HepG2 (cell line): ENCODE results near the gene MRPS18C. TPM values are rescaled to one million over a fixed set of nuclear protein-coding genes. Genes with fewer than 3 reads are reported as not detected.
A peak's percentile ranks its signal among the peaks of the same experiment; 100 is the strongest.

Source experiments
- MTA1 ChIP-seq: sonication (generic); formaldehyde crosslinking; IDR thresholded peaks from 2 replicates; pipeline ENCODE4 v1.4.0; 2020; ENCODE audit warnings: missing genetic modification reagents, mild to moderate bottlenecking, borderline replicate concordance
- PAX8 ChIP-seq: sonication (generic); formaldehyde crosslinking; IDR thresholded peaks from 2 replicates; pipeline ENCODE4 v1.8.0; 2022; ENCODE audit warnings: mild to moderate bottlenecking, missing genetic modification reagents, borderline replicate concordance
- REXO4 ChIP-seq: sonication (generic); formaldehyde crosslinking; IDR thresholded peaks from 2 replicates; pipeline ENCODE4 v1.8.0; 2022; ENCODE audit warnings: missing genetic modification reagents, mild to moderate bottlenecking, borderline replicate concordance
- SMAD3 ChIP-seq: sonication (generic); formaldehyde crosslinking; IDR thresholded peaks from 2 replicates; pipeline ENCODE4 v1.4.0; 2020; ENCODE audit warnings: missing genetic modification reagents
- SOX13 ChIP-seq, 3 experiments: fragments of 450-650 bp in 1 of 3; sonication (generic) in 1 of 3; formaldehyde crosslinking in 1 of 3; IDR thresholded peaks in 2 of 3; conservative IDR thresholded peaks in 1 of 3; 2 replicates each; pipeline versions ENCODE4 v1.5.0 to v1.6.1; 2016 to 2020; ENCODE audit warnings: antibody characterized with exemption in 1 of 3, mild to moderate bottlenecking in 1 of 3, missing compliant biosample characterization in 1 of 3, missing genetic modification reagents in 1 of 3, moderate library complexity in 1 of 3
- TEAD2 ChIP-seq: sonication (generic); formaldehyde crosslinking; IDR thresholded peaks from 2 replicates; pipeline ENCODE4 v1.9.0; 2021; ENCODE audit warnings: missing genetic modification reagents
- ZNF598 ChIP-seq: sonication (generic); formaldehyde crosslinking; IDR thresholded peaks from 2 replicates; pipeline ENCODE4 v1.5.1; 2020; ENCODE audit warnings: mild to moderate bottlenecking, missing genetic modification reagents, borderline replicate concordance
- ZNF788 ChIP-seq: sonication (generic); formaldehyde crosslinking; IDR thresholded peaks from 2 replicates; pipeline ENCODE4 v1.5.0; 2020; ENCODE audit warnings: mild to moderate bottlenecking, missing genetic modification reagents, borderline replicate concordance
- polyA plus RNA-seq, 8 experiments: library from polyadenylated mRNA; depleted of rRNA in 3 of 8; stranded (reverse) in 7 of 8; unstranded in 1 of 8; fragments of >200 nt; fragmentation: Illumina TruSeq in 4 of 8; extraction: Trizol in 4 of 8; gene quantifications; 2 replicates each; pipeline versions ENCODE4 v1.2.1 to v1.2.3, GENCODE V29; 2011 to 2016; ENCODE audit warnings: low read depth in 4 of 8, missing spikeins in 1 of 8, mixed read lengths in 1 of 8; ENCODE audit not compliant: insufficient read depth in 1 of 8
- total RNA-seq, 5 experiments: library from RNA; depleted of rRNA; stranded (reverse); fragments of >200 nt; fragmentation: Illumina TruSeq; extraction: Trizol; gene quantifications; 2 replicates each; pipeline ENCODE4 v1.2.3, GENCODE V29; 2016; ENCODE audit warnings: low read depth in 1 of 5
- TF ChIP-seq, protein P1 (sequence below): sonication (generic); IDR thresholded peaks from 2 replicates; pipeline ENCODE4 v1.6.1; 2016; ENCODE audit warnings: low read depth, borderline replicate concordance
- TF ChIP-seq, protein P2 (sequence below): sonication (generic); formaldehyde crosslinking; IDR thresholded peaks from 2 replicates; pipeline ENCODE4 v1.8.0; 2022; ENCODE audit warnings: mild to moderate bottlenecking, missing genetic modification reagents; ENCODE audit not compliant: insufficient replicate concordance
- TF ChIP-seq, protein P3 (sequence below): sonication (generic); formaldehyde crosslinking; IDR thresholded peaks from 2 replicates; pipeline ENCODE4 v1.5.0; 2020; ENCODE audit warnings: missing genetic modification reagents
- TF ChIP-seq, protein P4 (sequence below), 2 experiments: sonication (generic) in 1 of 2; formaldehyde crosslinking in 1 of 2; IDR thresholded peaks; 2 replicates each; pipeline versions ENCODE4 v1.4.0 to v1.6.1; 2016 to 2020; ENCODE audit warnings: borderline replicate concordance in 1 of 2, low read depth in 1 of 2, mild to moderate bottlenecking in 1 of 2, missing genetic modification reagents in 1 of 2
- TF ChIP-seq, protein P5 (sequence below): sonication (generic); formaldehyde crosslinking; conservative IDR thresholded peaks from 2 replicates; pipeline ENCODE4 v1.4.0; 2020; ENCODE audit warnings: missing genetic modification reagents

Gene MRPS18C
- total and polyA plus RNA-seq, 2 of the 13 experiments (the other 11 are each of a cell fraction or from before 2014, with no cell fraction given), result 45.4 to 124 TPM

DNA sequence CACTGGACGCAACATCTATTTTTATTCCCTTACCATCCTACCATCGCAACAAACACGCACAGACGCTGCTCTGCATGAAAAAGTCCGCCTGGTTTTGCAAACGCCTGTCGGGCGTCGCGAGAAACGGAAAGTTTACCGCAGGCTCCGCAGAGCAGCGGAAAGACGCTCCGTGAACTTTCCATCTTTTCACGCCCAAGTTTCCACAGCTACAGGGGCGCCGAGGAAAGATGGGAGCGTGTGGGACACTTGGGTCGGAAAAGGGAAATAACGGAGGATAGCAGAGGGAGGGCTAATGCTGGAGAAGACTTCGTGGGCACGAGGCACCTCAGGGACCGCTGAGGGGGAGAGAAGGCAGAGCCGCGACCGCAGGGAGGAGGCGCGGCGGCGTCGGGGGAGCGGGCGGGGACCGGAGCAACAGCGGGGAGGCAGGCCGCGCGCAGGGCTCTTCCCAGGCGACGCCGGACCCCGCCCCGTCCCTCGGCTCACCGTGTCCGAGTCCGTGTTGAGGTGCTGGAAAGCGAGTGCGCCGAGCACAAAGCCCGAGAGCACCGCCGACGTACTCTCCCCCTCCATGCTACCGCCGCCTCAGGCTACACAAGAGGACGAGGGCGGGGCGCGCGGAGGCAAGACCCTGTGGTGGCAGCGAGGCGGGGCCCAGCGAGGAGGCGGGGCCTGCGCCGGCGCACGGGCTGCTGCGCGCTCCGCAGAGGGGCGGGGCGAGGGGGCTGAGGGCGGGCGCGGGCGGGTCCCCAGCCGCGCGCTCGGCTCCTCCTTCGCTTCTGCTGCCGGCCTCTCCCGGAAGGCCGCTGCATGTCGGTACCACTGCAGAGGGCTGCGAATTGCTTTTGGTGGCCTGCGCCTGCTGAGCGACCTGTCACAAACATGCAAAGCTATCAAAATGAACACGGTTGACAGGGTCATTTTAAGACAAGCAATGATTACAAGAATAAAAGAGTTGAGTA is 28.9 kb downstream of the MRPS18C start, which contains the start of gene ABRAXAS1 (continued):
- TF ChIP-seq, protein P1, sequence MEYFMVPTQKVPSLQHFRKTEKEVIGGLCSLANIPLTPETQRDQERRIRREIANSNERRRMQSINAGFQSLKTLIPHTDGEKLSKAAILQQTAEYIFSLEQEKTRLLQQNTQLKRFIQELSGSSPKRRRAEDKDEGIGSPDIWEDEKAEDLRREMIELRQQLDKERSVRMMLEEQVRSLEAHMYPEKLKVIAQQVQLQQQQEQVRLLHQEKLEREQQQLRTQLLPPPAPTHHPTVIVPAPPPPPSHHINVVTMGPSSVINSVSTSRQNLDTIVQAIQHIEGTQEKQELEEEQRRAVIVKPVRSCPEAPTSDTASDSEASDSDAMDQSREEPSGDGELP, result no peak
- TF ChIP-seq, protein P2, sequence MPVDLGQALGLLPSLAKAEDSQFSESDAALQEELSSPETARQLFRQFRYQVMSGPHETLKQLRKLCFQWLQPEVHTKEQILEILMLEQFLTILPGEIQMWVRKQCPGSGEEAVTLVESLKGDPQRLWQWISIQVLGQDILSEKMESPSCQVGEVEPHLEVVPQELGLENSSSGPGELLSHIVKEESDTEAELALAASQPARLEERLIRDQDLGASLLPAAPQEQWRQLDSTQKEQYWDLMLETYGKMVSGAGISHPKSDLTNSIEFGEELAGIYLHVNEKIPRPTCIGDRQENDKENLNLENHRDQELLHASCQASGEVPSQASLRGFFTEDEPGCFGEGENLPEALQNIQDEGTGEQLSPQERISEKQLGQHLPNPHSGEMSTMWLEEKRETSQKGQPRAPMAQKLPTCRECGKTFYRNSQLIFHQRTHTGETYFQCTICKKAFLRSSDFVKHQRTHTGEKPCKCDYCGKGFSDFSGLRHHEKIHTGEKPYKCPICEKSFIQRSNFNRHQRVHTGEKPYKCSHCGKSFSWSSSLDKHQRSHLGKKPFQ (CRISPR knock-in tag), result peak; percentile 81
- TF ChIP-seq SOX13 (IDR thresholded peaks at IDR 0.05) (peak; percentile 48; the same call in 1 of the 2 replicates), SOX13 (CRISPR knock-in tag; conservative IDR thresholded peaks at IDR 0.05 in 1 of 2, IDR thresholded peaks at IDR 0.05 in 1 of 2) (no peak; a peak in 2 of 4 replicates), ZNF598 (CRISPR knock-in tag) (peak; percentile 92; the same call in 1 of the 2 replicates), MTA1 (CRISPR knock-in tag) (peak; percentile 75; the same call in 1 of the 2 replicates), ZNF788 (CRISPR knock-in tag) (peak; percentile 65; the same call in 1 of the 2 replicates), REXO4 (CRISPR knock-in tag) (0 out of 2 replicates have a peak, but pooled peaks have one; percentile 66), TEAD2 (CRISPR knock-in tag) (no peak), PAX8 (no peak), SMAD3 (CRISPR knock-in tag) (peak; percentile 10; the same call in 1 of the 2 replicates)
- TF ChIP-seq, protein P3, sequence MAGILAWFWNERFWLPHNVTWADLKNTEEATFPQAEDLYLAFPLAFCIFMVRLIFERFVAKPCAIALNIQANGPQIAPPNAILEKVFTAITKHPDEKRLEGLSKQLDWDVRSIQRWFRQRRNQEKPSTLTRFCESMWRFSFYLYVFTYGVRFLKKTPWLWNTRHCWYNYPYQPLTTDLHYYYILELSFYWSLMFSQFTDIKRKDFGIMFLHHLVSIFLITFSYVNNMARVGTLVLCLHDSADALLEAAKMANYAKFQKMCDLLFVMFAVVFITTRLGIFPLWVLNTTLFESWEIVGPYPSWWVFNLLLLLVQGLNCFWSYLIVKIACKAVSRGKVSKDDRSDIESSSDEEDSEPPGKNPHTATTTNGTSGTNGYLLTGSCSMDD, result no peak
- TF ChIP-seq, protein P4, sequence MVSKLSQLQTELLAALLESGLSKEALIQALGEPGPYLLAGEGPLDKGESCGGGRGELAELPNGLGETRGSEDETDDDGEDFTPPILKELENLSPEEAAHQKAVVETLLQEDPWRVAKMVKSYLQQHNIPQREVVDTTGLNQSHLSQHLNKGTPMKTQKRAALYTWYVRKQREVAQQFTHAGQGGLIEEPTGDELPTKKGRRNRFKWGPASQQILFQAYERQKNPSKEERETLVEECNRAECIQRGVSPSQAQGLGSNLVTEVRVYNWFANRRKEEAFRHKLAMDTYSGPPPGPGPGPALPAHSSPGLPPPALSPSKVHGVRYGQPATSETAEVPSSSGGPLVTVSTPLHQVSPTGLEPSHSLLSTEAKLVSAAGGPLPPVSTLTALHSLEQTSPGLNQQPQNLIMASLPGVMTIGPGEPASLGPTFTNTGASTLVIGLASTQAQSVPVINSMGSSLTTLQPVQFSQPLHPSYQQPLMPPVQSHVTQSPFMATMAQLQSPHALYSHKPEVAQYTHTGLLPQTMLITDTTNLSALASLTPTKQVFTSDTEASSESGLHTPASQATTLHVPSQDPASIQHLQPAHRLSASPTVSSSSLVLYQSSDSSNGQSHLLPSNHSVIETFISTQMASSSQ (IDR thresholded peaks at IDR 0.05; ENCODE audit: low read depth), result no peak
- TF ChIP-seq, protein P4 (CRISPR knock-in tag; IDR thresholded peaks at IDR 0.05; ENCODE audit: borderline replicate concordance), result peak; percentile 35
- TF ChIP-seq, protein P5, sequence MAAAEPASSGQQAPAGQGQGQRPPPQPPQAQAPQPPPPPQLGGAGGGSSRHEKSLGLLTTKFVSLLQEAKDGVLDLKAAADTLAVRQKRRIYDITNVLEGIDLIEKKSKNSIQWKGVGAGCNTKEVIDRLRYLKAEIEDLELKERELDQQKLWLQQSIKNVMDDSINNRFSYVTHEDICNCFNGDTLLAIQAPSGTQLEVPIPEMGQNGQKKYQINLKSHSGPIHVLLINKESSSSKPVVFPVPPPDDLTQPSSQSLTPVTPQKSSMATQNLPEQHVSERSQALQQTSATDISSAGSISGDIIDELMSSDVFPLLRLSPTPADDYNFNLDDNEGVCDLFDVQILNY, result no peak
